GM18861 (cell line): ENCODE measurements around the gene IGFBP7.

ENCODE experiments used
- ATAC-seq: cut with Tn5 transposase; IDR thresholded peaks from one replicate; pipeline ENCODE4 v1.9.1; 2021; ENCODE audit not compliant: unreplicated experiment

IGFBP7 gene

GRCh38 chr4:57044279-57044678 lies 65.9 kb downstream of the IGFBP7 start:
- no peak for ATAC-seq

- no peak for ATAC-seq
Measured at GRCh38 chr4:57043347-57044251, 66.6 kb downstream of the IGFBP7 start.

GRCh38 chr4:57042711-57043169 lies 67.4 kb downstream of the IGFBP7 start:
- ATAC-seq, result no peak

- ATAC-seq, result no peak
Measured at GRCh38 chr4:57041020-57041419, 69.2 kb downstream of the IGFBP7 start.

GRCh38 chr4:57040510-57040909 lies 69.7 kb downstream of the IGFBP7 start:
- no peak for ATAC-seq

DNA sequence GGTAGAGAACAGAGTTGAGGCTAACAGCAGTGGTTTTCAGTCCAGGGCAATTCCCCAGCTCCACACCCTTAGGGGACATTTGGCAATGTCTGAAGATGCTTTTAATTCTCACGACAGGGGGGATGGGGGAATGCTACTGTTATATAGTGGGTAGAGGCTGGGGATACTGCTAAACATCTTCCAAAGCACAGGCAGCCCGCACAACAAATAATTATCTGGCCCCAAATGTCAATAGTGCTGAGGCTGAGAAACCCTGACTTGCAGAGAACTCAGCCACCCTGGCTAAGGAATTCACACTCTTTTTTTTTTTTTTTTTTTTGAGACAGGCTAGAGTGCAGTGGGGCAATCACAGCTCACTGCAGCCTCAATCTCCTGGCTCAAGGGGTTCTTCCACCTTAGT lies 70.8 kb downstream of the IGFBP7 start:
- ATAC-seq, result no peak

GRCh38 chr4:57037982-57038604 lies 72.1 kb downstream of the IGFBP7 start:
- ATAC-seq, result no peak

GRCh38 chr4:57034520-57034919 lies 75.7 kb downstream of the IGFBP7 start:
- ATAC-seq, result no peak

GRCh38 chr4:57023104-57023503 lies 87.1 kb downstream of the IGFBP7 start:
- no peak for ATAC-seq

DNA sequence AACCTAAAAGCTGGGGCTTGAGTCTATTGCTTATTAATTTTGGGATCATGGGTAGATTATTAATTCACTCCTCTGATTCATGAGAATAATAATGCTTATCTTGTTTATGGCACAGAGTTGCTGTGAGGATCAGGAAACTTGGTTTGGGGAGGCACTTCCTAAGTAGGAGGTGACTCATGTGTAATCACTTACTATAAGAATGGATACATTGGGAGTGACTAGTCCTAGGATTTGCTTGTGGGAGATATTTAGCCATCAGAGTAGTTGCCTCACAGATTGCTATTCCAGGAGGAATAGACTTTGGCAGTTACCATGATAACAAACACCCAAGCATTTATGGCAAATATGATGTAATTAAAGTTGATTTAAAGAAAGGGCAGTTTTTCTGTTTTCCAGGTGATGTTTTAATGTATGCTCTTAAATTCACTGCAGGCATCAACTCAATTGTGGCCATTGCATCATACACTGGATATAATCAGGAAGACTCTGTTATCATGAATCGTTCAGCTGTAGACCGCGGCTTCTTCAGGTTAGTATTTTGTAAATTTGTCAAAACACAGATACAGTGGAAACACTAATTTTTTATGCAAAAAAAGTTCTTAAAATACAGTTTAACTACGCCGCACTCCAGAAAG lies 89.6 kb downstream of the IGFBP7 start:
- ATAC-seq, result no peak

GRCh38 chr4:57018980-57019379 lies 91.2 kb downstream of the IGFBP7 start:
- no peak for ATAC-seq

DNA sequence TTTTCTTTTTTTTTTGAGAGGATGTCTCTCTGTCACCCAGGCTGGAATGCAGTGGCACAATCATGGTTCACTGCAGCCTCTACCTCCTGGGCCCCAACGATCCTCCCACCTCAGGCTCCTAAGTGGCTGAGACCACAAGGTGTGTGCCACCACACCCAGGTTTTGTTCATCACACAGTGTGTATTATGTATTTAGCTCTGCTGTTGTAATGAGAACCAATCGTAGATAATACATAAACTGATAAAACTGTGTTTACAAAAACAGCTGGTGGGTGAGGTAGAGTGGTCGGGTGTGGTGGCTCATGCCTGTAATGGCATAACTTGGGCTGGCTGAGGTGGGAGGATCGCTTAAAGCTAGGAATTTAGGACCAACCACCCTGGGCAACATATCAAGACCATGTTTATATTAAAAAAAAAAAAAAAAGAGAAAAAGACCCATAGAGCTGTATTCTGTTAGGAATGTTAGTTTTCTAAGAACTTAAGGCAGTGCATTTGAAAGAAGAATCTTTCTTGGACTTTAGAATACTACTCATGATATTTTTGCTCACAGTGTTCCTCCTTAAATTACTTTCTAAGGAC lies 96.6 kb downstream of the IGFBP7 start:
- no peak for ATAC-seq

DNA sequence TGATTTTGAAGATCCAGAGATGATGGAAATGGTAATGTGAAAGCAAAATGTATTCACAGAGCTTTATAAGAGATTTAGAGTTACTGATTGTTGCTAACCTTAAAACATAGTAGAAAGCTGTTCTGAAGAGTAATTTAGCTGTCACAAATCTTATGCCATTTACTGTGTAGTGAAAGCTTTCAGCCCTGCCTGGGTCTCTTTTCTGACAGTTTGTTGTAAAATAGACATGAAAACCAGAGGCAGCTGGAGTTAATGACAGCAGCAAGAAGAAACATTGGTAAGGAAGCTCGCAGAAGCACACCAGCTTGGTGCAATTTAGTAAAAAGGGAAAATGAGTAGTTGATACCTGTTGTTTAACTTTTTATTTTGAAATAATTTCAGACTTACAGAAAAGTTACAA lies 110.4 kb downstream of the IGFBP7 start:
- ATAC-seq, result no peak

DNA sequence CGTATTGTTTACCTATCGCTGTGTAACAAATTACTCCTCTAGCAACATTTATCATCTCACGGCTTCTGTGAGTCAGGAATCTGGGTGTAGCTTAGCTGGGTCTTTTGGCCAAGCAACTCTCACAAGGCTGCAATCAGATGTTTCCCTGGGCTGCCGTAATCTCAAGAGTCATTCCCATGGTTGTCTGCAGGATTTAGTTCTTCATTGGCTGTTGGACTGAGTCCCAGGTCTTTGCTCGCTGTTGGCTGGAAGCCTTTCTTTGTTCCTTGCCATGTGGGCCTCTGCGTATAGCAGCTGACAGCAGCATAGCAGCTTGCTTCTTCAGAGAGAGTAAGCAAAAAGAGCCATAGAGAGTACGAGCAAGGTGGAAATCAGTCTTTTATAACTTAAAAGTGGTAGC lies 114.7 kb downstream of the IGFBP7 start:
- ATAC-seq, result no peak

GRCh38 chr4:56990109-56990905 lies 119.9 kb downstream of the IGFBP7 start:
- ATAC-seq, result no peak

- ATAC-seq, result no peak
Measured at GRCh38 chr4:56986952-56987351, 123.2 kb downstream of the IGFBP7 start.

GRCh38 chr4:56986192-56986591 lies 124.0 kb downstream of the IGFBP7 start:
- no peak for ATAC-seq

- no peak for ATAC-seq
Measured at GRCh38 chr4:56981795-56982201, 128.4 kb downstream of the IGFBP7 start.
